HepG2 (cell line): Measurements from ENCODE around the gene NAV2. TPM values are rescaled to one million over a fixed set of nuclear protein-coding genes. Genes with fewer than 3 reads are reported as not detected.

ENCODE experiments used
- AKNA ChIP-seq: sonication (generic); formaldehyde crosslinking; IDR thresholded peaks from 2 replicates; pipeline ENCODE4 v1.4.0; 2020; ENCODE audit warnings: missing genetic modification reagents, borderline replicate concordance
- ARNTL ChIP-seq: sonication (generic); formaldehyde crosslinking; IDR thresholded peaks from 2 replicates; pipeline ENCODE4 v1.4.0; 2020; ENCODE audit warnings: mild to moderate bottlenecking, missing genetic modification reagents
- GLI4 ChIP-seq: sonication (generic); formaldehyde crosslinking; IDR thresholded peaks from 2 replicates; pipeline ENCODE4 v1.5.1; 2020; ENCODE audit warnings: missing genetic modification reagents, mild to moderate bottlenecking, moderate library complexity, borderline replicate concordance
- HMG20B ChIP-seq: conservative IDR thresholded peaks from 2 replicates; pipeline ENCODE4 v1.6.1; 2016; ENCODE audit warnings: missing genetic modification reagents, missing compliant biosample characterization
- KAT8 ChIP-seq: IDR thresholded peaks from 2 replicates; pipeline ENCODE4 v1.6.1; 2016; ENCODE audit warnings: missing genetic modification reagents, missing compliant biosample characterization
- MED1 ChIP-seq: sonication (generic); formaldehyde crosslinking; IDR thresholded peaks from 2 replicates; pipeline ENCODE4 v1.4.0; 2020; ENCODE audit warnings: missing genetic modification reagents
- NFATC3 ChIP-seq: sonication (generic); formaldehyde crosslinking; IDR thresholded peaks from 2 replicates; pipeline ENCODE4 v1.5.1; 2020; ENCODE audit warnings: mild to moderate bottlenecking, missing genetic modification reagents
- RARG ChIP-seq: sonication (generic); formaldehyde crosslinking; IDR thresholded peaks from 2 replicates; pipeline ENCODE4 v1.4.0; 2020; ENCODE audit warnings: low read depth, mild to moderate bottlenecking, missing genetic modification reagents
- ZBTB14 ChIP-seq: sonication (generic); formaldehyde crosslinking; IDR thresholded peaks from 2 replicates; pipeline ENCODE4 v1.4.0; 2020; ENCODE audit warnings: missing genetic modification reagents
- ZBTB3 ChIP-seq: sonication (generic); formaldehyde crosslinking; IDR thresholded peaks from 2 replicates; pipeline ENCODE4 v1.4.0; 2020; ENCODE audit warnings: low read depth, mild to moderate bottlenecking, moderate library complexity, missing genetic modification reagents, borderline replicate concordance
- ZBTB44 ChIP-seq: sonication (generic); formaldehyde crosslinking; IDR thresholded peaks from 2 replicates; pipeline ENCODE4 v1.4.0; 2020; ENCODE audit warnings: missing genetic modification reagents
- ZNF12 ChIP-seq: sonication (generic); formaldehyde crosslinking; IDR thresholded peaks from 2 replicates; pipeline ENCODE4 v1.5.0; 2020; ENCODE audit warnings: missing genetic modification reagents
- ZNF20 ChIP-seq: sonication (generic); formaldehyde crosslinking; IDR thresholded peaks from 2 replicates; pipeline ENCODE4 v1.4.0; 2020; ENCODE audit warnings: mild to moderate bottlenecking, moderate library complexity, missing genetic modification reagents
- ZSCAN29 ChIP-seq: sonication (generic); formaldehyde crosslinking; conservative IDR thresholded peaks from 2 replicates; pipeline ENCODE4 v1.4.0; 2020; ENCODE audit warnings: mild to moderate bottlenecking, missing genetic modification reagents
- polyA plus RNA-seq, 8 experiments: library from polyadenylated mRNA; depleted of rRNA in 3 of 8; stranded (reverse) in 7 of 8; unstranded in 1 of 8; fragments of >200 nt; fragmentation: Illumina TruSeq in 4 of 8; extraction: Trizol in 4 of 8; gene quantifications; 2 replicates each; pipeline versions ENCODE4 v1.2.1 to v1.2.3, GENCODE V29; 2011 to 2016; ENCODE audit warnings: low read depth in 4 of 8, missing spikeins in 1 of 8, mixed read lengths in 1 of 8; ENCODE audit not compliant: insufficient read depth in 1 of 8
- total RNA-seq, 5 experiments: library from RNA; depleted of rRNA; stranded (reverse); fragments of >200 nt; fragmentation: Illumina TruSeq; extraction: Trizol; gene quantifications; 2 replicates each; pipeline ENCODE4 v1.2.3, GENCODE V29; 2016; ENCODE audit warnings: low read depth in 1 of 5
- TF ChIP-seq, protein P1 (sequence below): fragments of 450-650 bp; IDR thresholded peaks from 2 replicates; pipeline ENCODE4 v1.6.1; 2017

NAV2 gene
- total and polyA plus RNA-seq, 2 of the 13 experiments (the other 11 are each of a cell fraction or from before 2014, with no cell fraction given) = 9.3 to 34.6 TPM

DNA sequence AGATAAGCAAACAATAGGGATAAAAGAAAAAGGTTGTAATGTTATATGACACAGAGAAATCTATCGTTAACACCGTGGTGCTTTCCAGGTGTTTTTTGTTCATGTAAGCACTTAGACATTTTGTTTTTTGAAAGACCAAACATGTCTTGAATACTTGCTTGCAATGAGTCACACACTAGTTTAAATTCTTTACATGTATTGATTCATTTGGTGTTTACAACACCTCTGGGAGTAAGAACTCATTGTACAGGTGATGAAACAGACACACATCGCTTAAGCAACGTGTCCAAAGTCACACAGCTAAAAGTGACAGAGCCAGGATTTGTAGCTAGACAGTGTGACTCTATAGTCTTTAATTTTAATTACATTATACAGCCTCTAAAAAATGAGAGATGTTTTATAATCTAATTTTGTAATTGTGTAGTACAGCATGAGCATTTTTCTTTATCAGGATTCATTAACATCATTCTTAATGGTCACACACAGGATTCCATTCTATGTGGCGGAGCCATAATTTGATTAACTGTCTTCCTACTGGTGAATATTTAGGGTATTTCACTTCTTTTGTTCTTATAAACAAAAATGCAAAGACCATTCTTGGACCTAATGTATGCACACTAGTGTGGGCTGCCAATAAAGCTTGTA lies 298.8 kb downstream of the NAV2 start (continued):
- TF ChIP-seq ZBTB14 (no peak), ZBTB44 (CRISPR knock-in tag) (no peak), KAT8 (CRISPR knock-in tag) (peak; percentile 61; the same call in 1 of the 2 replicates), GLI4 (CRISPR knock-in tag) (no peak), ZBTB3 (no peak), ZSCAN29 (CRISPR knock-in tag) (no peak), RARG (CRISPR knock-in tag) (no peak), NFATC3 (CRISPR knock-in tag) (no peak), ARNTL (CRISPR knock-in tag) (peak; percentile 42; the same call in 1 of the 2 replicates), AKNA (CRISPR knock-in tag) (no peak), HMG20B (no peak), MED1 (CRISPR knock-in tag) (peak; percentile 92), ZNF12 (no peak), ZNF20 (CRISPR knock-in tag) (no peak)
- TF ChIP-seq, protein P1, sequence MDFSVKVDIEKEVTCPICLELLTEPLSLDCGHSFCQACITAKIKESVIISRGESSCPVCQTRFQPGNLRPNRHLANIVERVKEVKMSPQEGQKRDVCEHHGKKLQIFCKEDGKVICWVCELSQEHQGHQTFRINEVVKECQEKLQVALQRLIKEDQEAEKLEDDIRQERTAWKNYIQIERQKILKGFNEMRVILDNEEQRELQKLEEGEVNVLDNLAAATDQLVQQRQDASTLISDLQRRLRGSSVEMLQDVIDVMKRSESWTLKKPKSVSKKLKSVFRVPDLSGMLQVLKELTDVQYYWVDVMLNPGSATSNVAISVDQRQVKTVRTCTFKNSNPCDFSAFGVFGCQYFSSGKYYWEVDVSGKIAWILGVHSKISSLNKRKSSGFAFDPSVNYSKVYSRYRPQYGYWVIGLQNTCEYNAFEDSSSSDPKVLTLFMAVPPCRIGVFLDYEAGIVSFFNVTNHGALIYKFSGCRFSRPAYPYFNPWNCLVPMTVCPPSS = no peak
